Measurements from ENCODE around the gene FADS2.

- TF ChIP-seq, protein P1, sequence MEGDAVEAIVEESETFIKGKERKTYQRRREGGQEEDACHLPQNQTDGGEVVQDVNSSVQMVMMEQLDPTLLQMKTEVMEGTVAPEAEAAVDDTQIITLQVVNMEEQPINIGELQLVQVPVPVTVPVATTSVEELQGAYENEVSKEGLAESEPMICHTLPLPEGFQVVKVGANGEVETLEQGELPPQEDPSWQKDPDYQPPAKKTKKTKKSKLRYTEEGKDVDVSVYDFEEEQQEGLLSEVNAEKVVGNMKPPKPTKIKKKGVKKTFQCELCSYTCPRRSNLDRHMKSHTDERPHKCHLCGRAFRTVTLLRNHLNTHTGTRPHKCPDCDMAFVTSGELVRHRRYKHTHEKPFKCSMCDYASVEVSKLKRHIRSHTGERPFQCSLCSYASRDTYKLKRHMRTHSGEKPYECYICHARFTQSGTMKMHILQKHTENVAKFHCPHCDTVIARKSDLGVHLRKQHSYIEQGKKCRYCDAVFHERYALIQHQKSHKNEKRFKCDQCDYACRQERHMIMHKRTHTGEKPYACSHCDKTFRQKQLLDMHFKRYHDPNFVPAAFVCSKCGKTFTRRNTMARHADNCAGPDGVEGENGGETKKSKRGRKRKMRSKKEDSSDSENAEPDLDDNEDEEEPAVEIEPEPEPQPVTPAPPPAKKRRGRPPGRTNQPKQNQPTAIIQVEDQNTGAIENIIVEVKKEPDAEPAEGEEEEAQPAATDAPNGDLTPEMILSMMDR (IDR thresholded peaks at IDR 0.05) = no peak
- TF ChIP-seq POLR2A (IDR thresholded peaks at IDR 0.05) = no peak
Observed at GRCh38 chr11:61913699-61914395, 85.7 kb downstream of the FADS2 start.
